Stimulated activated naive CD4-positive, alpha-beta T cell treated with Interleukin-2 at 50 U/mL for 16 hours (primary cell): ENCODE measurements around the gene GPSM3.
A peak's percentile ranks its signal among the peaks of the same experiment; 100 is the strongest.
"Not testable (repeated sequence)": the region's sequence is repeated elsewhere in the genome, so short reads cannot be mapped to it uniquely, and the experiment has no call there.

Experiments used
- DNase-seq: peaks from one replicate; lab custom pipeline; 2025; lab: John Stamatoyannopoulos, UW

GPSM3 gene

GRCh38 chr6:32149932-32150870 lies 42.2 kb downstream of the GPSM3 start:
- DNase-seq, result no peak

DNA sequence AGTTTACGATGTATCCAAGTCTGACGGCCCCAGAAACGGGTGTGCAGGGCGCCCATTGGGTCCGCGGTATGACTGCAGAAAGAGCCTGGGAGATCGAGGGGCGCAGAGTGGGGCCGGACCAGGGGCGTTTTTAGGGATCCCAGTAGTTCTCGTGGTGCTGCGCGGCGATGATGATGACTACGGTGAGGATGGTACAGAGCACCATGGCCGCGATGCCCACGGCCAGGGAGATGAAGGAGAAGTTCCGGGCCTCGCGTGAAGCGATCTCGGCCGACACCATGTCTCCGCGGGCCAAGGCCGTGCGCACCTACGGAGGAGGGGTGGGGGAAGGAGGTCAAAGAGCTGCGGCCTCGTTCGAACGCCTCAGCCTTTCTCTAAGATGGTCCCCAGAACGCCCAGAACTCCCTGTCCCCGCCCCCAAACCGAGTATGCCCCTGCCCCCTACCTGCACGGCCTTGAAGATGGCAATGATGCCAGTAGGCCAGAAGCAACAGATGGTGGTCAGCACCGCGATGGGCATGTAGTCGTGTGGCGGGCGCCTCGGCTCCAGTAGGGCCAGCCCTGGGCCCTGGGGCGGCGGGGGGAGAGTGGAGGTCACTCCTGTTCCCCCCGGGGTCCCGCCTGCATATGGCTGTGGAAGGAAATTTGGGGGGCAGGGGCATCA lies 43.2 kb downstream of the GPSM3 start:
- DNase-seq, result no peak

- DNase-seq, result peak; percentile 45
Observed at GRCh38 chr6:32148289-32149091, 44.0 kb downstream of the GPSM3 start.

DNA sequence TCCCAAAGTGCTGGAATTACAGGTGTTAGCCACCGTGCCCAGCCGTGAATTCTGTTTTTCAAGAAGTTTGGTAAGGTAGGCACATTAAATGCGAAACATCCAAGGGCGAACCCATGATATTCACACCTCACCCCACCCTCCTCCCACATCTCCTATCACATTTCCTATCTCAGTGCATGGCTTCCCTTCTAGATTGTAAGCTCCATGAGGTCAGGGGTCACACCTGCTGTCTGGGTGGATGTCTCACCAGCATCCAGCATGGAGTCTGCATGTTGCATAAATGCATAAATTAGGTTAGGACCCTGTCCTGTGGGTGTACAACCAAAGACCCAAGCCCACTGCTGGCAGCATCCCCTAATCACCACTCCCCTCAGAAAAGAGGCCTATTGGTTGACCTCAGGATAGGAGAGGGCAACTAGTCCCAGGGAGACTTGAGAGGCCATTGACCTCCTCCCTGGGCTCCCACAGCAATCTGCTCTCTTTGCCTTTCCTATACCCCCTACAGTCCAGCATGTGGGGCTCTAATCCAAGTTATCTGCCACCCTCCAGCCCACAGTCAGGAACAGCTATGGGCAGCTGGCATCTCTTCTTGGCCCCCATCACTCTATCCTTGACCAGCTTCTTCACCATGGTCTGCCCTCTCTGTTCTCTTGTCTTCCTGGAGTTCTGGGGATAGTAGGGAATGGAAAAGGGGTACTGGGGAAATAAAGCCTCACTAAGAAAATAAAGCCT lies 44.9 kb downstream of the GPSM3 start:
- no peak for DNase-seq

DNA sequence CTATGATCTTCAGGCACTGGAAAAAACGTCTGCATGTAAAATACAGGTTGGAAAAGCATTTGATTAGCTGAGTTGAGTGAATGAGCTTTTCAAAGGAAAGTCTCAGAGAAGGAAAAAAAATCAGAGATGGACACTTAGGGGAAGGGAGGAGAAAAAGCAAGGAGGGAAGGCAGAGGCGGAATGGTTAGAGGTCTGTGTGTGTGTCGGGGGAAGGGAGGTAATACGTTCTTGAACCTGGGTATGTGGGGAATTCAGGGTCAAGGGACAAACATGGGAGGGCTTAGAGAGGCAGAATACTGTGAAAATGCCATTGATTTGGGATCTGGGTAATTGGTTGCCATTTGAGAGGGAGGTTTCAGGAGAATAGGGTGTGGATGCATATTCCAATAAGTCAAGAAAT lies 45.8 kb downstream of the GPSM3 start:
- no peak for DNase-seq

DNA sequence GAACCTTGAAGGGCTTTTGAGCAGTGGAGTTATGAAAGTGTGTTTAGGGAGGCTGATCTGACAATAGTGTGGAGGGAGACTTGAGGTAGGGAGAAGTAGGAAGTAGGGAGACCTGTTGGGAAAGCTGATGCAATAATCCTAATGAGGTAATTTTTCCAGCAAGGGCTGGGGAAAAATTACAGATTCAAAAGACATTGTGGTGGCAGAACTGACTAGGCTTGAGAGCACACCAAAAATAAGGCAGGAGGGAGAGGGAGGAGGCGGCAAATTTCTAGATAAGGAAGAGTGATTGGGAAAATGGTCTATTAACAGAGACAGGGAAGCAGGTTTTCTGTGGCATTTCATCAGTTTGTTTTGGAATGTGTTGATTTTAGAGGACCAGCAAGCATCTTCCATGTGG lies 46.2 kb downstream of the GPSM3 start:
- DNase-seq, result no peak

GRCh38 chr6:32144238-32144637 lies 48.2 kb downstream of the GPSM3 start:
- not testable (repeated sequence) for DNase-seq
